Muscle of leg (tissue), 11 donors: ENCODE results near the gene NSMCE1. TPM values are rescaled to one million over a fixed set of nuclear protein-coding genes. Genes with fewer than 3 reads are reported as not detected.

Experiments
- DNase-seq: peaks from one replicate; pipeline ENCODE4 v3.0.0; 2013
- H3K27ac ChIP-seq: one replicate; pipeline ENCODE4 v1.5.1; 2013; ENCODE audit warnings: mild to moderate bottlenecking, low read length, control low read depth
- H3K27me3 ChIP-seq: one replicate; pipeline ENCODE4 v1.6.1; 2013; ENCODE audit warnings: low read length; ENCODE audit not compliant: control insufficient read depth, insufficient read depth
- H3K36me3 ChIP-seq: one replicate; pipeline ENCODE4 v1.6.1; 2013; ENCODE audit warnings: low read length; ENCODE audit not compliant: control insufficient read depth, insufficient read depth
- H3K4me1 ChIP-seq: one replicate; pipeline ENCODE4 v1.6.1; 2013; ENCODE audit warnings: low read length; ENCODE audit not compliant: control insufficient read depth, insufficient read depth
- H3K4me3 ChIP-seq: one replicate; pipeline ENCODE4 v1.5.1; 2013; ENCODE audit warnings: low read length, control low read depth
- H3K9me3 ChIP-seq: replicated peaks from 2 replicates; pipeline ENCODE4 v1.6.1; 2013; ENCODE audit warnings: low read depth, low read length; ENCODE audit not compliant: control insufficient read depth
- WGBS: methylation state at CpG from one replicate; pipeline ENCODE4 v1.1.5; 2013; ENCODE audit warnings: missing lambda C conversion rate; ENCODE audit not compliant: insufficient coverage; 5-methylcytosine and 5-hydroxymethylcytosine counted together
- polyA plus RNA-seq, 8 donors: library from polyadenylated mRNA; unstranded; fragments of 120-200 nt; gene quantifications; one replicate each; pipeline versions ENCODE4 v1.2.1 to v1.2.3, GENCODE V29; 2013; ENCODE audit warnings: inconsistent platforms in 1 of 8, low replicate concordance in 1 of 8; ENCODE audit not compliant: insufficient read length in 8 of 8, insufficient read depth in 1 of 8
- total RNA-seq: library from RNA; stranded (reverse); fragments of 120-200 nt; gene quantifications from one replicate; pipeline ENCODE4 v1.2.4, GENCODE V29; 2013

The NSMCE1 gene
- total and polyA plus RNA-seq, 9 donors: 47.6 to 60.0 (median 53.3) TPM

GRCh38 chr16:27232901-27233625 is 35.5 kb downstream of the NSMCE1 start:
- Histone ChIP-seq H3K27me3 (no peaks in the 10 kb centered on the region), H3K4me1 (peaks cover 74% of the 10 kb centered on the region), H3K36me3 (peaks cover 44% of the 10 kb centered on the region), H3K27ac (no peak overlapping the region), H3K4me3 (no peak overlapping the region), H3K9me3 (no peaks in the 10 kb centered on the region)
- 68% methylated on average over 9 of the region's 13 CpGs for whole genome bisulfite sequencing
- no peak for DNase-seq

GRCh38 chr16:27232061-27232900 is 36.3 kb downstream of the NSMCE1 start:
- H3K27me3 ChIP-seq: no peaks in the 10 kb centered on the region
- WGBS: 79% methylated on average over 25 of the region's 26 CpGs
- peaks cover 44% of the 10 kb centered on the region for H3K36me3 ChIP-seq
- H3K27ac ChIP-seq: no peak overlapping the region
- H3K4me3 ChIP-seq: no peak overlapping the region
- H3K9me3 ChIP-seq: no peaks in the 10 kb centered on the region
- DNase-seq: no peak
- H3K4me1 ChIP-seq: peaks cover 69% of the 10 kb centered on the region

- Histone ChIP-seq H3K9me3 (no peaks in the 10 kb centered on the region), H3K27ac (no peak overlapping the region), H3K36me3 (peaks cover 44% of the 10 kb centered on the region), H3K4me1 (peaks cover 63% of the 10 kb centered on the region), H3K4me3 (no peak overlapping the region), H3K27me3 (no peaks in the 10 kb centered on the region)
- 85% methylated on average over 8 of the region's 8 CpGs for WGBS
- no peak for DNase-seq
These were observed 36.9 kb downstream of the NSMCE1 start for GRCh38 chr16:27231692-27232060.

- Histone ChIP-seq H3K36me3 (peaks cover 50% of the 10 kb centered on the region), H3K9me3 (no peaks in the 10 kb centered on the region), H3K27me3 (no peaks in the 10 kb centered on the region), H3K27ac (no peak overlapping the region), H3K4me1 (peaks cover 66% of the 10 kb centered on the region), H3K4me3 (no peak overlapping the region)
- 81% methylated on average over 13 of the region's 16 CpGs for WGBS
- no peak for DNase-seq
These were observed 38.0 kb downstream of the NSMCE1 start for GRCh38 chr16:27230562-27231001.

- H3K9me3 ChIP-seq: no peaks in the 10 kb centered on the region
- peaks cover 50% of the 10 kb centered on the region for H3K36me3 ChIP-seq
- H3K4me1 ChIP-seq: peaks cover 66% of the 10 kb centered on the region
- H3K27ac ChIP-seq: peak overlapping the region; percentile 35
- no peak overlapping the region for H3K4me3 ChIP-seq
- no peaks in the 10 kb centered on the region for H3K27me3 ChIP-seq
- DNase-seq: no peak
- WGBS: 95% methylated on average over 13 of the region's 18 CpGs
These were observed 38.6 kb downstream of the NSMCE1 start for GRCh38 chr16:27229891-27230470.

- WGBS: 66% methylated on average over 20 of the region's 21 CpGs
- DNase-seq: peak; percentile 93
- Histone ChIP-seq H3K36me3 (peaks cover 53% of the 10 kb centered on the region), H3K4me3 (no peak overlapping the region), H3K27ac (peak overlapping the region; percentile 85), H3K4me1 (peaks cover 67% of the 10 kb centered on the region), H3K9me3 (no peaks in the 10 kb centered on the region), H3K27me3 (no peaks in the 10 kb centered on the region)
These were observed 39.7 kb downstream of the NSMCE1 start for GRCh38 chr16:27228621-27229501.

- H3K27ac ChIP-seq: no peak overlapping the region
- no peaks in the 10 kb centered on the region for H3K27me3 ChIP-seq
- DNase-seq: no peak
- 89% methylated on average over 6 of the region's 12 CpGs for WGBS
- no peaks in the 10 kb centered on the region for H3K9me3 ChIP-seq
- peaks cover 48% of the 10 kb centered on the region for H3K36me3 ChIP-seq
- H3K4me3 ChIP-seq: no peak overlapping the region
- peaks cover 71% of the 10 kb centered on the region for H3K4me1 ChIP-seq
These were observed 40.5 kb downstream of the NSMCE1 start for GRCh38 chr16:27228045-27228444.

- H3K9me3 ChIP-seq: no peaks in the 10 kb centered on the region
- DNase-seq: no peak
- H3K36me3 ChIP-seq: peaks cover 42% of the 10 kb centered on the region
- H3K27me3 ChIP-seq: no peaks in the 10 kb centered on the region
- H3K4me1 ChIP-seq: peaks cover 76% of the 10 kb centered on the region
- H3K4me3 ChIP-seq: no peak overlapping the region
- H3K27ac ChIP-seq: no peak overlapping the region
- 84% methylated on average over 12 of the region's 16 CpGs for WGBS
These were observed 41.4 kb downstream of the NSMCE1 start for GRCh38 chr16:27226976-27227705.

- peaks cover 81% of the 10 kb centered on the region for H3K4me1 ChIP-seq
- 83% methylated on average over 16 of the region's 20 CpGs for WGBS
- H3K27ac ChIP-seq: no peak overlapping the region
- no peak for DNase-seq
- H3K4me3 ChIP-seq: no peak overlapping the region
- H3K36me3 ChIP-seq: peaks cover 35% of the 10 kb centered on the region
- no peaks in the 10 kb centered on the region for H3K9me3 ChIP-seq
- no peaks in the 10 kb centered on the region for H3K27me3 ChIP-seq
These were observed 42.1 kb downstream of the NSMCE1 start for GRCh38 chr16:27226476-27226875.
